Neural progenitor cell (in vitro differentiated cells): Measurements from ENCODE around the gene EEIG1. TPM values are rescaled to one million over a fixed set of nuclear protein-coding genes. Genes with fewer than 3 reads are reported as not detected.

ENCODE experiments used
- DNase-seq: peaks from one replicate; pipeline ENCODE4 v3.0.0-alpha.2; 2016; ENCODE audit warnings: low spot score
- H2AFZ ChIP-seq: fragments of 200-600 bp; sonication (generic); replicated peaks from 2 replicates; pipeline ENCODE4 v1.6.1; 2016; ENCODE audit warnings: antibody characterized with exemption
- H3F3A ChIP-seq: fragments of 200-600 bp; sonication (generic); 2 replicates; pipeline ENCODE4 v1.6.1; 2016; ENCODE audit warnings: antibody characterized with exemption, low read depth
- H3K27ac ChIP-seq: fragments of 200-600 bp; sonication (generic); 2 replicates; pipeline ENCODE4 v1.5.1; 2016; ENCODE audit warnings: mild to moderate bottlenecking
- H3K27me3 ChIP-seq: fragments of 200-600 bp; sonication (generic); 2 replicates; pipeline ENCODE4 v1.6.1; 2016; ENCODE audit warnings: mild to moderate bottlenecking, moderate library complexity
- H3K36me3 ChIP-seq: fragments of 200-600 bp; sonication (generic); 2 replicates; pipeline ENCODE4 v1.5.1; 2016
- H3K4me1 ChIP-seq: fragments of 200-600 bp; sonication (generic); 2 replicates; pipeline ENCODE4 v1.6.1; 2016; ENCODE audit warnings: mixed run types
- H3K4me2 ChIP-seq: fragments of 200-600 bp; sonication (generic); 2 replicates; pipeline ENCODE4 v1.6.1; 2016
- H3K4me3 ChIP-seq: fragments of 200-600 bp; sonication (generic); 2 replicates; pipeline ENCODE4 v1.5.1; 2016
- H3K79me2 ChIP-seq: fragments of 200-600 bp; sonication (generic); 2 replicates; pipeline ENCODE4 v1.6.1; 2016; ENCODE audit warnings: low read depth
- H3K9ac ChIP-seq: fragments of 200-600 bp; sonication (generic); 2 replicates; pipeline ENCODE4 v1.6.1; 2016
- H3K9me3 ChIP-seq: fragments of 200-600 bp; sonication (generic); 2 replicates; pipeline ENCODE4 v1.5.1; 2016; ENCODE audit warnings: low read depth
- H4K20me1 ChIP-seq: fragments of 200-600 bp; sonication (generic); 2 replicates; pipeline ENCODE4 v1.6.1; 2016; ENCODE audit warnings: low read depth
- H3K27ac Mint-ChIP-seq: 3 replicates; pipeline ENCODE4 v1.8.0; 2021; ENCODE audit warnings: mixed read lengths
- H3K27me3 Mint-ChIP-seq: 2 replicates; pipeline ENCODE4 v1.8.0; 2022; ENCODE audit warnings: low read depth, mild to moderate bottlenecking, inconsistent platforms, moderate library complexity, mixed read lengths; ENCODE audit not compliant: insufficient read depth
- H3K36me3 Mint-ChIP-seq: 3 replicates; pipeline ENCODE4 v1.8.0; 2021; ENCODE audit warnings: mixed read lengths
- H3K4me1 Mint-ChIP-seq: 3 replicates; pipeline ENCODE4 v1.8.0; 2021; ENCODE audit warnings: mixed read lengths
- H3K4me3 Mint-ChIP-seq: 3 replicates; pipeline ENCODE4 v1.8.0; 2021; ENCODE audit warnings: mild to moderate bottlenecking, moderate library complexity, mixed read lengths
- H3K9me3 Mint-ChIP-seq: 3 replicates; pipeline ENCODE4 v1.8.0; 2020; ENCODE audit warnings: mixed read lengths
- CTCF ChIP-seq: fragments of 200-600 bp; sonication (generic); IDR thresholded peaks from 2 replicates; pipeline ENCODE4 v1.5.1; 2017; ENCODE audit warnings: antibody characterized with exemption, mild to moderate bottlenecking
- EZH2 ChIP-seq: fragments of 200-600 bp; sonication (generic); IDR thresholded peaks from 2 replicates; pipeline ENCODE4 v1.6.1; 2017; ENCODE audit warnings: antibody characterized with exemption, mild to moderate bottlenecking, moderate library complexity
- EZH2phosphoT487 ChIP-seq: fragments of 200-600 bp; sonication (generic); IDR thresholded peaks from 2 replicates; pipeline ENCODE4 v1.6.1; 2017; ENCODE audit warnings: antibody characterized with exemption
- total RNA-seq: library from RNA; depleted of rRNA; stranded (reverse); fragments of >200 nt; gene quantifications from 2 replicates; pipeline ENCODE4 v1.2.3, GENCODE V29; 2015; ENCODE audit warnings: low replicate concordance

EEIG1 gene
- total RNA-seq, 1 donor from 2014 or later: 8.8 TPM

GRCh38 chr9:127942216-127943010 is 38.4 kb downstream of the EEIG1 start:
- Histone ChIP-seq H3K27ac (no peak overlapping the region), H2AFZ (no peak overlapping the region), H3K4me1 (peaks cover 3% of the 10 kb centered on the region), H3K79me2 (peaks cover 1% of the 10 kb centered on the region), H3F3A (peaks cover 31% of the 10 kb centered on the region), H3K4me3 (no peak overlapping the region), H3K9me3 (no peaks in the 10 kb centered on the region), H3K36me3 (no peaks in the 10 kb centered on the region), H3K4me2 (no peak overlapping the region), H3K27me3 (no peaks in the 10 kb centered on the region), H4K20me1 (peaks cover 27% of the 10 kb centered on the region), H3K9ac (peak overlapping the region; percentile 27)
- H3K4me1 Mint-ChIP-seq: peaks cover 19% of the 10 kb centered on the region
- H3K4me3 Mint-ChIP-seq: peak overlapping the region; percentile 50
- H3K27me3 Mint-ChIP-seq: peaks cover 14% of the 10 kb centered on the region
- peaks cover 13% of the 10 kb centered on the region for H3K36me3 Mint-ChIP-seq
- no peak overlapping the region for H3K27ac Mint-ChIP-seq
- no peaks in the 10 kb centered on the region for H3K9me3 Mint-ChIP-seq
- peak; percentile 83 for DNase-seq
- TF ChIP-seq CTCF: peak; percentile 87
- no peak for TF ChIP-seq EZH2phosphoT487

GRCh38 chr9:127941961-127942215 is 38.9 kb downstream of the EEIG1 start:
- peaks cover 6% of the 10 kb centered on the region for H3K79me2 ChIP-seq
- H3K36me3 Mint-ChIP-seq: peaks cover 16% of the 10 kb centered on the region
- H3K9ac ChIP-seq: peak overlapping the region; percentile 27
- H3K9me3 ChIP-seq: no peaks in the 10 kb centered on the region
- H3K9me3 Mint-ChIP-seq: no peaks in the 10 kb centered on the region
- no peaks in the 10 kb centered on the region for H3K27me3 ChIP-seq
- H4K20me1 ChIP-seq: peaks cover 31% of the 10 kb centered on the region
- H3K4me3 ChIP-seq: no peak overlapping the region
- H3K36me3 ChIP-seq: no peaks in the 10 kb centered on the region
- peaks cover 31% of the 10 kb centered on the region for H3F3A ChIP-seq
- no peak overlapping the region for H3K27ac ChIP-seq
- DNase-seq: no peak
- no peak overlapping the region for H3K4me3 Mint-ChIP-seq
- H3K27ac Mint-ChIP-seq: no peak overlapping the region
- H3K4me1 ChIP-seq: peaks cover 5% of the 10 kb centered on the region
- peaks cover 24% of the 10 kb centered on the region for H3K4me1 Mint-ChIP-seq
- no peak overlapping the region for H2AFZ ChIP-seq
- TF ChIP-seq EZH2phosphoT487 (no peak), EZH2 (no peak), CTCF (no peak)
- no peak overlapping the region for H3K4me2 ChIP-seq
- peaks cover 13% of the 10 kb centered on the region for H3K27me3 Mint-ChIP-seq

- Mint-ChIP-seq H3K4me3 (no peak overlapping the region), H3K27ac (no peak overlapping the region), H3K27me3 (peaks cover 13% of the 10 kb centered on the region), H3K36me3 (peaks cover 16% of the 10 kb centered on the region), H3K4me1 (peaks cover 30% of the 10 kb centered on the region), H3K9me3 (no peaks in the 10 kb centered on the region)
- Histone ChIP-seq H2AFZ (no peak overlapping the region), H3F3A (peaks cover 31% of the 10 kb centered on the region), H3K9me3 (no peaks in the 10 kb centered on the region), H3K4me3 (no peak overlapping the region), H3K36me3 (no peaks in the 10 kb centered on the region), H3K4me2 (no peak overlapping the region), H3K27me3 (no peaks in the 10 kb centered on the region), H4K20me1 (peaks cover 31% of the 10 kb centered on the region), H3K27ac (no peak overlapping the region), H3K9ac (no peak overlapping the region), H3K4me1 (peaks cover 11% of the 10 kb centered on the region), H3K79me2 (peaks cover 12% of the 10 kb centered on the region)
- DNase-seq: no peak
- TF ChIP-seq EZH2phosphoT487 (no peak), EZH2 (no peak), CTCF (no peak)
Measured at GRCh38 chr9:127941062-127941960, 39.5 kb downstream of the EEIG1 start.
